ENCODE data around the gene EDC4.

The EDC4 gene

DNA sequence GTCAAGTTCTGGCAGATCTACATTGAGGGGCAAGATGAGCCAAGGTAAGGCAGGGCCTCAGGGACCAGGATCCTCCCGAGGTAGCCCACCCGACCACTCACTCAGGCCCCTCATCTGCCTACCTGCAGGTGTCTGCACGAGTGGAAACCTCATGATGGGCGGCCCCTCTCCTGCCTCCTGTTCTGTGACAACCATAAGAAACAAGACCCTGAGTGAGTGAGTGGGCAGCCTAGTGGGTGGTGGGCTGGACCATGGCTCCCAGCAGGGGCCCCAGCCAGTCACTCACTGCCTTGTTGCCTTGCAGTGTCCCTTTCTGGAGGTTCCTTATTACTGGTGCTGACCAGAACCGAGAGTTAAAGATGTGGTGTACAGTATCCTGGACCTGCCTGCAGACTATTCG lies 5.4 kb downstream of the EDC4 start:
- DNase-seq (ENCODE audit: low read depth in 2 of 2), result no peak

DNA sequence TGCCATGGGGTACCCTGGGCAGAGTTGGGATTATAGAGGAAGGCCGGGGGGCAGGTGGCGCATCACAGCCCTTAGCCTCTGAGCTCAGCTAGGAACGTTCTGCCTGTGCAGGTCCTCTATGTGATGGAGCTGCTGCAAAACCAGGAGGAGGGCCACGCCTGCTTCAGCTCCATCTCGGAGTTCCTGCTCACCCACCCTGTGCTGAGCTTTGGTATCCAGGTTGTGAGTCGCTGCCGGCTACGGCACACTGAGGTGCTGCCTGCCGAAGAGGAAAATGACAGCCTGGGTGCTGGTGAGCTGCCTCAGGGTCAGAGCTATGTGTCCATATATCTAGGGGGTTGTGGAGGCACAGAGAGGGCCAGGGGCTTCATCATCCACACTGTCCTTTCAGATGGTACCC lies 6.0 kb downstream of the EDC4 start:
- no peak for DNase-seq (ENCODE audit: low read depth in 2 of 2)

DNA sequence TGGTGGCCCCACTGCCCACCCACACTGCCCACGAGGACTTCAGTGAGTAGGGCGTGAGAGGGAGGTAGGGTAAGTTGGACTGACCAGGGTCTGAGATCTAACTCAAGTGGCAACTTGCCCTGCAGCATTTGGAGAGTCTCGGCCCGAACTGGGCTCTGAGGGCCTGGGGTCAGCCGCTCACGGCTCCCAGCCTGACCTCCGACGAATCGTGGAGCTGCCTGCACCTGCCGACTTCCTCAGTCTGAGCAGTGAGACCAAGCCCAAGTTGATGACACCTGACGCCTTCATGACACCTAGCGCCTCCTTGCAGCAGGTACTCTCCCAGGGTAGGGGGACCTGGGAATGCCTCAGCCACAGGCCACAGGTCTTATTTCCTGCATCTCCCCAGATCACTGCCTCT lies 6.6 kb downstream of the EDC4 start:
- DNase-seq (ENCODE audit: low read depth in 2 of 2), result no peak

DNA sequence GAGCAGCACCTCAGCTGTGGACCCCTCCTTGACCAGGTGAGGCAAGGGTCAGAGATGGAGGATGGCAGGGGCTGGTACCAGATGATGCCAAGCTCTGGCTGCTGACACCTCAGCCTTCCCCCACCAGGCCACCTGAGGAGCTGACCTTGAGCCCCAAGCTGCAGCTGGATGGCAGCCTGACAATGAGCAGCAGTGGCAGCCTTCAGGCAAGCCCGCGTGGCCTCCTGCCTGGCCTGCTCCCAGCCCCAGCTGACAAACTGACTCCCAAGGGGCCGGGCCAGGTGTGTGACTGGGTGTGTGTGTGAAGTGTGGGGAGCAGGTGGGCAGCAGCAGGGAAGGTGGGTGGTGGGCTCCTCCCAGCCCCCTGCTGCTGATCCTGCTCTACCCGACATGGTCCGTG lies 7.1 kb downstream of the EDC4 start:
- DNase-seq (ENCODE audit: low read depth in 2 of 2), result no peak

DNA sequence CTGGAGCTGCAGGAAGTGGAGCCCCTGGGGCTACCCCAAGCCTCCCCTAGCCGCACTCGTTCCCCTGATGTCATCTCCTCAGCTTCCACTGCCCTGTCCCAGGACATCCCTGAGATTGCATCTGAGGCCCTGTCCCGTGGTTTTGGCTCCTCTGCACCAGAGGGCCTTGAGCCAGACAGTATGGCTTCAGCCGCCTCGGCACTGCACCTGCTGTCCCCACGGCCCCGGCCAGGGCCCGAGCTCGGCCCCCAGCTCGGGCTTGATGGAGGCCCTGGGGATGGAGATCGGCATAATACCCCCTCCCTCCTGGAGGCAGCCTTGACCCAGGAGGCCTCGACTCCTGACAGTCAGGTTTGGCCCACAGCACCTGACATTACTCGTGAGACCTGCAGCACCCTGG lies 7.7 kb downstream of the EDC4 start:
- DNase-seq (ENCODE audit: low read depth in 2 of 2), result no peak

DNA sequence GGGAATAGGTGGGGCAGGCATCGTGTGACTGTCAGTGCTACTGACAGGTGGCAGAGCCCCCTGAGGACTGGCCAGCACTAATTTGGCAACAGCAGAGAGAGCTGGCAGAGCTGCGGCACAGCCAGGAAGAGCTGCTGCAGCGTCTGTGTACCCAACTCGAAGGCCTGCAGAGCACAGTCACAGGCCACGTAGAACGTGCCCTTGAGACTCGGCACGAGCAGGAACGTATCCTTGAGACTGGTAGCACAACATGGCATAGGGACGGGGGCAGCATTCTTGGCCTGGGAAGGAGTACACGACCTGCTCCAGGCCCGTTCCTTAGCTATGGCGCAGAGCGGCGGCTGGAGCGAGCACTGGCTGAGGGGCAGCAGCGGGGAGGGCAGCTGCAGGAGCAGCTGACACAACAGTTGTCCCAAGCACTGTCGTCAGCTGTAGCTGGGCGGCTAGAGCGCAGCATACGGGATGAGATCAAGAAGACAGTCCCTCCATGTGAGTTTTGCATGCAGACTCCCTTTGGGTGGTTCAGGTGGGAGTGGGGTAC lies 8.8 kb downstream of the EDC4 start:
- no peak for DNase-seq (ENCODE audit: low read depth in 2 of 2)

DNA sequence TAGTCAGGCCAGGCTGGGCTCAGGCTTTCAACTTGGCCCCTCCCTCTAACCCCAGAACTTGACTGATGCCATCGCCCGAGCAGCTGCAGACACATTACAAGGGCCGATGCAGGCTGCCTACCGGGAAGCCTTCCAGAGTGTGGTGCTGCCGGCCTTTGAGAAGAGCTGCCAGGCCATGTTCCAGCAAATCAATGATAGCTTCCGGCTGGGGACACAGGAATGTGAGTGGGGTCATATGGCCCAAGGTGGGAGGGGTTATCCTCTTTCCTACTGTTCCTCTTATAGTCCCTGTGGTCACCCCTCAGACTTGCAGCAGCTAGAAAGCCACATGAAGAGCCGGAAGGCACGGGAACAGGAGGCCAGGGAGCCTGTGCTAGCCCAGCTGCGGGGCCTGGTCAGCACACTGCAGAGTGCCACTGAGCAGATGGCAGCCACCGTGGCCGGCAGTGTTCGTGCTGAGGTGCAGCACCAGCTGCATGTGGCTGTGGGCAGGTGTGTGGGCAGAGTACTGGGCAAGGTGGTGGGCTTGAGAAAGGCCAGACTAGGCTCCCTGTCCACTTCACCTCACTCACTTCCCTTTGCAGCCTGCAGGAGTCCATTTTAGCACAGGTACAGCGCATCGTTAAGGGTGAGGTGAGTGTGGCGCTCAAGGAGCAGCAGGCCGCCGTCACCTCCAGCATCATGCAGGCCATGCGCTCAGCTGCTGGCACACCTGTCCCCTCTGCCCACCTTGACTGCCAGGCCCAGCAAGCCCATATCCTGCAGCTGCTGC lies 9.7 kb downstream of the EDC4 start:
- DNase-seq (ENCODE audit: low read depth in 2 of 2), result no peak

DNA sequence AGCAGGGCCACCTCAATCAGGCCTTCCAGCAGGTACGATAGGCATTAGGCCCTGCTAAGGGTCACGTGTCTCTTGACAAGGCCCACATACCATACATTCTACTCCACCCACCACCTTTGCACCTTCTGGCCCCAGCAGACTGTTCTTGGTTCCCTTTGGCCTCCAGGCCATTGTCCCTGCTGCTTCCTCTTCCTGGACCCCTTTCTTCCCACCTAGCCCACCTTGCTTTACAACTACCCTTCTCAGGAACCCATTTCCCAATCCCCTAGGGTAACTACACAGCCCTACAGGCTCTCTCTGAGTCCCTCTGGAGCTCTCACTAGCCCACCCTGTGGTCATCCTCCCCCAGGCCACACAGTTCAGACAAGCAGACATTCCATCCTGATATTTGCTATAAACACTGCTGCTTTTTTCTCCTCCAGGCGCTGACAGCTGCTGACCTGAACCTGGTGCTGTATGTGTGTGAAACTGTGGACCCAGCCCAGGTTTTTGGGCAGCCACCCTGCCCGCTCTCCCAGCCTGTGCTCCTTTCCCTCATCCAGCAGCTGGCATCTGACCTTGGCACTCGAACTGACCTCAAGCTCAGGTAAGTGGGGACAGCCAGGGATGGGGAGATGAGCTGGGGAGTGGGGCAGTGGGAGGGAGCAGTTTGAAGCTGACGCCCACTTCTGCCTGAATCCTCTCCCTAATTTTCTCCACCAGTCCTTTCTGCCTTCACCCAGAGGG lies 10.5 kb downstream of the EDC4 start:
- no peak for DNase-seq (ENCODE audit: low read depth in 2 of 2)

DNA sequence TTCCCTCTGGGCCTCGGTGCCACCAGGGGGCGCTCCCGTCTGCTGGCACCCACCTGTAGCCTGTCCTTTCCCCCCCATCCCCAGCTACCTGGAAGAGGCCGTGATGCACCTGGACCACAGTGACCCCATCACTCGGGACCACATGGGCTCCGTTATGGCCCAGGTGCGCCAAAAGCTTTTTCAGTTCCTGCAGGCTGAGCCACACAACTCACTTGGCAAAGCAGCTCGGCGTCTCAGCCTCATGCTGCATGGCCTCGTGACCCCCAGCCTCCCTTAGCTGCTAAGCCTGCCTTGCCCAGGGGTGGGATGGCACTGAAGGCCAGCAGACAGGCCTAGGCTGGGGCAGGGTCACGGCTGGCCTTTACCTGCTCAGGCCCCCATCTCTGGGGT lies 11.0 kb downstream of the EDC4 start:
- peak; percentile 32 to 61 for DNase-seq (ENCODE audit: low read depth in 2 of 2)

DNA sequence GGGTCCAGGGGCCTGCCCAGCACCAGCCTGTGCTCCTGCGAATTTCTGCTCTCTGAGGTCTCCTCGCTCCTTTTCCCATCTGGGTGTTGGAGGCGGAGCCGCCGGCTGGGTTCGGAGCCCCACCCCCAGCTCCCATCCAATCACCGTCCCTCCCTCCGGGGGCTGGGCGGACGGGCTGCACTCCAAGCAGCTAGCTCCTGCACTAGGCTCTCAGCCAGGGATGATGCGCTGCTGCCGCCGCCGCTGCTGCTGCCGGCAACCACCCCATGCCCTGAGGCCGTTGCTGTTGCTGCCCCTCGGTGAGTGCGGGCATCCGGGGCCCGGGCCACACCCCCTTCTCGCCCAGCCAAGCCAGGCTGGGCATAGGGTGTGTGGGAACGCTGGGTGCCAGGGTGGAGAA lies 11.8 kb downstream of the EDC4 start, which contains the start of gene NRN1L:
TSS of gene NRN1L (plus strand) at position 202 of the 400 bp plus-strand sequence. CDS start at position 221, 19 bp downstream.
- DNase-seq (ENCODE audit: low read depth in 2 of 2), result no peak

DNA sequence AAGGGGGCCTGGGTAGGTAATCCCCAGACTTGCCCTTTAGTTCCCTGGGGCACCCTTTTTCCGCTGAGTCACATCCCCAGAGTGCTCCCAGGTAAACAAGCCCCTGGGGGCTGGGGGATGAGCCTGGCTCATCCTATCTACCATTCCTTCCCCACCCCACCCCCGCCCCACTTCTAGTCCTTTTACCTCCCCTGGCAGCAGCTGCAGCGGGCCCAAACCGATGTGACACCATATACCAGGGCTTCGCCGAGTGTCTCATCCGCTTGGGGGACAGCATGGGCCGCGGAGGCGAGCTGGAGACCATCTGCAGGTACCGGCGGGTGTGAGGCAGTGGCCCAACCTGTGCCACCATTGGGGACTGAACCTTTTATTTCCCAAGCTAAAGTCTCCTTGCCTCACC lies 12.7 kb downstream of the EDC4 start:
- no peak for DNase-seq (ENCODE audit: low read depth in 2 of 2)

DNA sequence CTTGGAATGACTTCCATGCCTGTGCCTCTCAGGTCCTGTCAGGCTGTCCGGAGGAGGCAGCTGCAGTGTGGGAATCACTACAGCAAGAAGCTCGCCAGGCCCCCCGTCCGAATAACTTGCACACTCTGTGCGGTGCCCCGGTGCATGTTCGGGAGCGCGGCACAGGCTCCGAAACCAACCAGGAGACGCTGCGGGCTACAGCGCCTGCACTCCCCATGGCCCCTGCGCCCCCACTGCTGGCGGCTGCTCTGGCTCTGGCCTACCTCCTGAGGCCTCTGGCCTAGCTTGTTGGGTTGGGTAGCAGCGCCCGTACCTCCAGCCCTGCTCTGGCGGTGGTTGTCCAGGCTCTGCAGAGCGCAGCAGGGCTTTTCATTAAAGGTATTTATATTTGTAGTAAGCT lies 13.1 kb downstream of the EDC4 start:
- DNase-seq (ENCODE audit: low read depth in 2 of 2), result no peak

DNA sequence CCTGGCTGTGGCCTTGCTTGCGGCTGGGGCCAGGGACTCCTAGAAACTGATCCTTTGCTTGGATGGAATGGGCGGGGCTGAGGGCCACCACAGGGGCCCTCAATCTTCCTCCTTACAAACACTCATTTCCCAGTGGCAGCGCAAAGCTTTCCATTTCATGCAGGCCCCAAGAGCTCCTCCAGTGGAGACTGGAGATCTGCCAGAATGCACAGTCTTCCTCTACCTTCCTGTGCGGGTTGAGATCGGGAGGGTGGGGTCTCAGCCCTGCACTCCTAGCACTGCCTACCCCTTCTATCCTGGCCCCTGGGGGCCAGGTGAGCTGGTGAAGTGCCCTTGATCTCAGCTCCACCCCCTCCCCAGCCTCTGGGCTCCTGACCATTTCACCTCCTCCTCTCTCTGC lies 13.5 kb downstream of the EDC4 start:
- DNase-seq (ENCODE audit: low read depth in 2 of 2), result no peak

DNA sequence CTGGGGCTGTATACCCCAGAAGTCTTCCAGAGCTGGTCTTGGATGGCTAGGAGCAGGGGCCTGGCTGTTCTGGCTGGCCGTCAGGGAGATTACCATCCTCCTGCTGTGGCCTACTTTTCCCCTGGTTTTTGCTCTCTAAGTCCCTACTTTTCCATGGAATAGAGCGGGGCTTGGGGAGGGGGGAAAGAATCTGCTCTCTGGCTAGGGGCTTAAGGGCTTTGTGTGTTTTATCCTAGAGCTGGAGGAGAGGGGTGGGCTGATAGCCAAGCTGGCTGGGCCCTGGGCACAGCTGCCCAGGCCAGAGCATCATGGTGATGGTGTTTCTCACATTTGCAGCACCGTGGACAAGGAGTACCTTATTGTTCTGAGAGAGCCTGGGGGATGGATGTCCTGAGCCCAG lies 15.5 kb downstream of the EDC4 start:
- DNase-seq (ENCODE audit: low read depth in 2 of 2), result no peak

DNA sequence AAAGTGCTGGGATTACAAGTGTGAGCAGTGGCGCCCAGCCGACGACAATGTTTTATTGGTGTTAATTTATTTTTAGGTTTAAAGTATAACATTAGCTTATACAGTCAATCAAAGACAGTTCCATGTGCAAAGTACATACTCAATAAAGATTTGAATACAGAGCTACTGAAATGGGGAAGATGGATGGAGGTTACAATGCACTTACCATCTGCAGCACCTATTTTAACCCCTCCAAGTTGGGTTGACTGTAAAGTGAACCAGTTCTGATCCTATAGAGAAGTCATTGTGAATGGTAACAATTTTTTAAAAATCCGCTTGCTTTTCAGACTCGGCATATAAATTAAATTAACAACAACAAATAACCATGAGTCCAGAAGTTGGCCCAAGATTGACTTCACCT lies 19.5 kb downstream of the EDC4 start:
- DNase-seq (ENCODE audit: low read depth in 2 of 2), result no peak

DNA sequence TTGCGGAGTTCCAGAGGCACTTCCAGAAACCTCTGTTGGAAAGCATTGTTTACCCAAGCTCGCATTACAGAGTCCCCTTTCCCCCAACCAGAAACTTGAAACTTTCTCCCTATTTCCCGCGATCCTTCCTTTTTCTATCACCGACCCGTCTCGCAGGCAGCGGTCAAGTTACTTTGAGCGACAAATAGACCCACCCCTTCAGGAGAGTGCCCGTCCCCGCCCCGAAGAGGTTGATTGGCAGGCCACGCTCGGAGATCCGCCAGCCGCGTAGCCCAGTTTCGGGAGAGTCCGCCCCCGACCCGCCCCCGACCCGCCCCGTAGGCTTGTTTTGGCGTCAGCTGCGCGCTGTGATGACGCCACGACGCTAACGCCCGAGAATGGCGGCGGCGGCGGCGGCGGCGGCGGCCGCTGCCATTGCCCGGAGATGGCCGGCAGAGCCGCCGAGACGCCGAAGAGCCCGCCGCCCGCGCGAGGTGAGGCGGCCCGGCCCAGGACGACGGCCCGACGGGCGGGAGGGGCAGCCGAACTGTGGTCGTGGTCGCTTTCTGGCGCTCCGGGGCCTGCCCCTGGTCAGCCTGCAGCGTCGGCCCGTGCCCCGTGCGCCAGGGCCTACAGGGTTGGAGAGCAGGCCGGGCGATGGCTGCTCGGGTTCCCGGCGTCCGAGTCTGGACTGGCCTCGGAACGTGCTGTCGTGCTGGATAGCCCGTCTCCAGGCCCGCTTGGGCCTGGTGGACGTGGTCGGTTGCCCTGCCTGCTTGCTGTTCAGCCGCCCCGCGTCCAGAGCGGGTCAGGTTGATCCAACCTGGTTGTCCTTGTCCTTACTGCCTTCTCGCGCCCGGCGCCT lies 20.3 kb downstream of the EDC4 start, which contains the start of gene PSKH1:
TSS of gene PSKH1 (plus strand) at position 356 of the 844 bp plus-strand sequence. CDS start 15,496 bp downstream, outside the sequence.
- peak; percentile 93 to 94 for DNase-seq (ENCODE audit: low read depth in 2 of 2)

DNA sequence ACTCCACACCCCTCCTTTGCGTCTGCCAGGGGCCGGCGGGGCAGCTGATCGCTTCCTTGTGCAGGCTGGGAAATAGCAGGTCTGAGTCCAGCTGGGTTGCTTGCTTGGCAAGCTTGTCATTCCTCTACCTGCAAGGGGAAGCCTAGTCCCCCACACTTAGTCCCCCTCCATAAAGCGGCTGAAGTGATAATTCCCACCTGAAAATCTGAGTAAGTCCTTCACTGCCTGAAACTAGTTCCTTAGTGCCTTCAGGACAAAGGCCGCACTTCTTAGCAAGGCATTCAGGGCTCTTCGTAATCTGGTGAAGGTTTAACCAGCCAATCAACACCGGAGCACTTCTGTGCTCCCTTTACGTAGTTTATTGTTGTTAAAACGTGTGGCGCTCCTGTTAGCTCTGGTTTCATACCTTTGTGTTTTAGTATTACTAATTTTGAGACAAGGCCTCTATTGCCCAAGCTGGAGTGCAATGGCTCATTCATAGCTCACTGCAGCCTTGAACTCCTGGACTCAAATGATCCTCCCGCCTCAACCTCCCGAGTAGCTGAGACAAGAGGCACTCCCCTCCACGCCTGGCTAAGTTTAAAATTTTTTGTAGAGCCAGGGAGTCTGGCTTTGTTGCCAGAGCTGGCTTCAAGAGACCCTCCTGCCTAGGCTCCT lies 21.0 kb downstream of the EDC4 start:
- no peak for DNase-seq (ENCODE audit: low read depth in 2 of 2)

DNA sequence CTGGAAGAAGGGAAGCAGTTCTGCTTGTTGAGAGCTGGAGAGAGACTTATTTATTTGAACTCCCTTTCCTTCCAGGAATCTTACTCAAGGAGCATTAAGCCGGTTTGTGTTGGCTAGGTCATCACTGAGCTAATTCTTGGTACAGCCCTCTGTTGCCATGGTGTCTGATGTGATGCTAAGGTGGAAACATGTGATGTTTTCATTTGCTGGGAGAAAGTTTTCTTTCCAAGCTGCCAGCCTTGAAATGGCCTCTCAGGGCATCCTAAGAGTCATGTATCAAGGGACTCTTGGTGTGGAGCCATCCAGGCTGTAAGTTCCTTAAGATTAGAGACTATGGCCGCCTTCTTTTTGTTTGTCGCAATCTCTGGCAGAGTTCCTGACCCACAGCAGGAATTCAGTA lies 24.4 kb downstream of the EDC4 start:
- no peak for DNase-seq (ENCODE audit: low read depth in 2 of 2)

DNA sequence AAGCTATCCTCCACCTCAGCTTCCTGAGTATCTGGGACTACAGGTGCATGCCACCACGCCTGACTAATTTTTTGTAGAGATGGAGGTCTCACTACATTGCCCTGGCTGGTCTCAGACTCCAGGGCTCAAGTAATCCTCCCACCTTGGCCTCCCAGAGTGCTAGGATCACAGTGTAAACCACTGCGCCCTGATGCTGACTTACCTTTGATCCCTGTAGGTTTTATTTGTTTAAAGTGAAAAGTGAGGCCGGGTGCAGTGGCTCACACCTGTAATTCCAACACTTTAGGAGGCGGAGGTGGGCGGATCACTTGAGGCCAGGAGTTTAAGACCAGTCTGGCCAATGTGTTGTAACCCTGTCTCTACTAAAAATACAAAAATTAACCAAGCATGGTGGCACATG lies 28.9 kb downstream of the EDC4 start:
- no peak for DNase-seq (ENCODE audit: low read depth in 2 of 2)

DNA sequence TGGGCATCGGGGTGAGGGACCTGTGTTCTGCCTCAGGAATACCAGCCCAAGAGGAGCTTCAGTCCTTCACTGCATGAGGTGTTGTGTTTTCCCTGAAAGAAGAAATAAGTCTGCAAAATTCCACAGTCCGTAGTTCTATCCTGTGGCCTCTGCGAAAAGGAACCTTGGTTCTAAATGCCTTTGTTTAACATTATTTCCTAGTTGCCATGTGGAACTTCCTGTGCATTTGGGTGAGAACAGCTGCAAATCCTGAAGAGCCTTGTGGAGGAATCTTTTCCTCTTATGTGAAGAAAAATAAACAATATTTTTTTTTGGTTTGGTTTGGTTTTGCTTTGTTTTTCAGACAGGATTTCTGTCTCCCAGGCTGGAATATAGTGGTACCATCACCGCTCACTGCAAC lies 30.0 kb downstream of the EDC4 start:
- DNase-seq (ENCODE audit: low read depth in 2 of 2), result no peak

DNA sequence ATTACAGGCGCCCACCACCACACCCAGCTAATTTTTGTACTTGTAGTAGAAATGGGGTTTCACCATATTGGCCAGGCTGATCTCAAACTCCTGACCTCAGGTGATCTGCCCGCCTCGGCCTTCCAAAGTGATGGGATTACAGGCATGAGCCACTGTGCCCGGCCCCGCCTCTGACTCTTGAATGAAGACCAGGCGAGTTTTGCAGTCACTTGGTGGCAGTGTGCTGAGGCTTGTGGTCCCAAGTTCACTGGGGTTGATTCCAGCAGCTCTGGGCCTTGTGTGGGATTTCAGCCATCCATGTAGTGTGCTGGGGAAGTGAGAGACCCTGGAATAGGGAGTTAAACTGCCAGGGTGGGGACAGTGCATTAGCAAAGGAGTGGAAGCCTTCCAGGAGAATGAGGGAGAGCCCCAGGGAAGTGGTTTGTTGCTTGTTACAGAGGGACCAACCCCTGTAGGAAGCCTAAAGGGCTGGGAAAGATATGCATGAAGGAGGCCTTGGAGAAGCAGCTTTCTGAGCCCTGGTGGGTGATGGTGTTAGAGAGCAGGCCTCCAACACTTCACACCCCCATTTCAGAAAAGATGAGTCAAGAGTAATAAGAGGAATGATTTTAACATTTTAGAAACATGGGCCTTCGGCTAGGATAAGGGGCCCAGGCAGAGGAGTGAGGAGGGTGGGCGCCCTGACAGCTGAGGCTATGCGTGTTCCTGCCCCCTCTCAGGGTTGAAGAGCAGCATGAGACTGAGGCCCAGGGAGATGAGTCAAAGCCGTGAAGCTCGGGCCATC lies 34.7 kb downstream of the EDC4 start:
- DNase-seq (ENCODE audit: low read depth in 2 of 2), result no peak

Data from stimulated activated CD4-positive, alpha-beta T cell treated with anti-CD3 and anti-CD28 coated beads, Interleukin-15, amount 100 ng/mL, for 48 hours (primary cell).